MM.1S (cell line): ENCODE data around the gene GATA6.

Experiments
- CTCF ChIP-seq: fragments of 300-600 bp; sonication (generic); IDR thresholded peaks from 2 replicates; pipeline ENCODE4 v1.5.1; 2016; ENCODE audit warnings: antibody characterized with exemption, low read length, mixed read lengths
- EZH2 ChIP-seq: fragments of 300-600 bp; sonication (generic); optimal IDR thresholded peaks from 2 replicates; pipeline ENCODE3; 2017; ENCODE audit warnings: low read depth, mild to moderate bottlenecking, antibody characterized with exemption, low read length, mixed read lengths
- EZH2phosphoT487 ChIP-seq: fragments of 300-600 bp; sonication (generic); IDR thresholded peaks from 2 replicates; pipeline ENCODE4 v1.6.1; 2018; ENCODE audit warnings: antibody characterized with exemption, low read length

- TF ChIP-seq CTCF (no peak), EZH2phosphoT487 (no peak), EZH2 (no peak)
Measured at GRCh38 chr18:22141211-22141610, 28.2 kb upstream of the GATA6 start.
